ENCODE data around the gene PGRMC2. TPM values are rescaled to one million over a fixed set of nuclear protein-coding genes. Genes with fewer than 3 reads are reported as not detected.

PGRMC2 gene
- total and polyA plus RNA-seq, 2 donors (not counting 1 experiment from before 2014, with no cell fraction given) = 4.7 to 30.7 TPM

- no peak overlapping the region for H3K27ac ChIP-seq (ENCODE audit: low read length in 2 of 2)
- H3K79me2 ChIP-seq (ENCODE audit: control insufficient read depth, insufficient read depth, low read length) = no peaks in the 10 kb centered on the region
- H3K9ac ChIP-seq (ENCODE audit: low read length) = no peak overlapping the region
- POLR2A ChIA-PET = no interaction called here
- no peaks in the 10 kb centered on the region for H3K27me3 Mint-ChIP-seq
- H3K9me3 ChIP-seq (ENCODE audit: control extremely low read depth in 1 of 3, control insufficient read depth in 2 of 3, insufficient read depth in 1 of 3, low read length in 2 of 3) = no peaks in the 10 kb centered on the region
- TF ChIP-seq CTCF (IDR thresholded peaks at IDR 0.05) = no peak
- no peak for TF ChIP-seq EZH2 (IDR thresholded peaks at IDR 0.05; ENCODE audit: borderline replicate concordance, insufficient read depth, low read depth, low read length, poor library complexity, severe bottlenecking)
- no peak overlapping the region for H3K27ac Mint-ChIP-seq
- no peaks in the 10 kb centered on the region for H3K4me1 ChIP-seq (ENCODE audit: control insufficient read depth in 2 of 2, insufficient read depth in 2 of 2, low read length in 2 of 2)
- ATAC-seq (ENCODE audit: low read depth) (no peak), DNase-seq (no peak)
- no peak overlapping the region for H3K4me2 ChIP-seq (replicated peaks; ENCODE audit: low read depth, low read length, poor library complexity, severe bottlenecking)
- no peaks in the 10 kb centered on the region for H3K36me3 ChIP-seq (replicated peaks in 1 of 2; ENCODE audit: control extremely low read depth in 1 of 2, control insufficient read depth in 1 of 2, extremely low read depth in 1 of 2, insufficient read depth in 2 of 2, low read length in 1 of 2)
- H2AFZ ChIP-seq (ENCODE audit: insufficient read depth, low read depth, low read length, poor library complexity, severe bottlenecking) = no peak overlapping the region
- H4K20me1 ChIP-seq (ENCODE audit: control insufficient read depth, insufficient read depth, low read length, poor library complexity, severe bottlenecking) = no peaks in the 10 kb centered on the region
- H3K4me1 Mint-ChIP-seq = no peaks in the 10 kb centered on the region
- H3K27me3 ChIP-seq (replicated peaks in 1 of 4; ENCODE audit: control extremely low read depth in 1 of 4, control insufficient read depth in 3 of 4, insufficient read depth in 4 of 4, low read length in 3 of 4) = no peaks in the 10 kb centered on the region
- H3K4me3 Mint-ChIP-seq = no peak overlapping the region
- H3K4me3 ChIP-seq (ENCODE audit: control extremely low read depth in 1 of 5, extremely low read depth in 1 of 5, insufficient read depth in 1 of 5, low read depth in 2 of 5, low read length in 4 of 5) = no peak overlapping the region
- intact Hi-C loops (cut with micrococcal nuclease) = no loop called here
- CTCF ChIA-PET = no interaction called here
- no peaks in the 10 kb centered on the region for H3K9me3 Mint-ChIP-seq (ENCODE audit: insufficient read depth)
Observed at GRCh38 chr4:128332081-128332480, 44.5 kb upstream of the PGRMC2 start.

- Histone ChIP-seq H3K4me2 (replicated peaks; ENCODE audit: low read depth, low read length, poor library complexity, severe bottlenecking) (no peak overlapping the region), H4K20me1 (ENCODE audit: control insufficient read depth, insufficient read depth, low read length, poor library complexity, severe bottlenecking) (no peaks in the 10 kb centered on the region), H3K27ac (ENCODE audit: low read length in 2 of 2) (no peak overlapping the region), H3K9ac (ENCODE audit: low read length) (no peak overlapping the region), H3K9me3 (ENCODE audit: control extremely low read depth in 1 of 3, control insufficient read depth in 2 of 3, insufficient read depth in 1 of 3, low read length in 2 of 3) (no peaks in the 10 kb centered on the region), H3K79me2 (ENCODE audit: control insufficient read depth, insufficient read depth, low read length) (no peaks in the 10 kb centered on the region), H3K4me1 (ENCODE audit: control insufficient read depth in 2 of 2, insufficient read depth in 2 of 2, low read length in 2 of 2) (no peaks in the 10 kb centered on the region), H2AFZ (ENCODE audit: insufficient read depth, low read depth, low read length, poor library complexity, severe bottlenecking) (no peak overlapping the region), H3K27me3 (replicated peaks in 1 of 4; ENCODE audit: control extremely low read depth in 1 of 4, control insufficient read depth in 3 of 4, insufficient read depth in 4 of 4, low read length in 3 of 4) (no peaks in the 10 kb centered on the region), H3K4me3 (ENCODE audit: control extremely low read depth in 1 of 5, extremely low read depth in 1 of 5, insufficient read depth in 1 of 5, low read depth in 2 of 5, low read length in 4 of 5) (no peak overlapping the region), H3K36me3 (replicated peaks in 1 of 2; ENCODE audit: control extremely low read depth in 1 of 2, control insufficient read depth in 1 of 2, extremely low read depth in 1 of 2, insufficient read depth in 2 of 2, low read length in 1 of 2) (no peaks in the 10 kb centered on the region)
- 100% methylated on average over 2 of the region's 4 CpGs for WGBS (ENCODE audit: insufficient coverage)
- intact Hi-C loops (cut with micrococcal nuclease) = no loop called here
- TF ChIP-seq EZH2 (IDR thresholded peaks at IDR 0.05; ENCODE audit: borderline replicate concordance, insufficient read depth, low read depth, low read length, poor library complexity, severe bottlenecking) = no peak
- no peak for TF ChIP-seq CTCF (IDR thresholded peaks at IDR 0.05)
- ChIA-PET CTCF (no interaction called here), POLR2A (no interaction called here)
- Mint-ChIP-seq H3K9me3 (ENCODE audit: insufficient read depth) (no peaks in the 10 kb centered on the region), H3K27ac (no peak overlapping the region), H3K4me1 (no peaks in the 10 kb centered on the region), H3K27me3 (no peaks in the 10 kb centered on the region), H3K4me3 (no peak overlapping the region)
- DNase-seq = no peak
- ATAC-seq (ENCODE audit: low read depth) = no peak
Observed at GRCh38 chr4:128329638-128330037, 42.0 kb upstream of the PGRMC2 start.

Measured in B cell (primary cell).